Bronchial epithelial cell (primary cell): Measurements from ENCODE around the gene CDC42BPG. TPM values are rescaled to one million over a fixed set of nuclear protein-coding genes. Genes with fewer than 3 reads are reported as not detected.
A peak's percentile ranks its signal among the peaks of the same experiment; 100 is the strongest.

Source experiments
- DNase-seq: peaks from one replicate; pipeline ENCODE4 v3.0.0-alpha.2; 2010; ENCODE audit warnings: low read depth
- FAIRE-seq: peaks from 2 replicates; lab custom pipeline; 2011; peaks lifted over from hg19 to GRCh38; lab: Jason Lieb, UNC
- H3K27me3 ChIP-seq: 2 replicates; pipeline ENCODE4 v1.5.1; 2011; ENCODE audit warnings: low read length; ENCODE audit not compliant: control insufficient read depth, insufficient read depth
- H3K36me3 ChIP-seq: 2 replicates; pipeline ENCODE4 v1.5.1; 2011; ENCODE audit warnings: low read length; ENCODE audit not compliant: control insufficient read depth, insufficient read depth
- H3K4me3 ChIP-seq: 2 replicates; pipeline ENCODE4 v1.5.1; 2011; ENCODE audit warnings: mild to moderate bottlenecking, low read depth, low read length, control low read depth
- CTCF ChIP-seq: IDR thresholded peaks from 2 replicates; pipeline ENCODE4 v1.5.1; 2011; ENCODE audit warnings: mild to moderate bottlenecking, moderate library complexity, low read length, control low read depth, inconsistent platforms; ENCODE audit not compliant: insufficient read depth, severe bottlenecking
- total RNA-seq: library from RNA; depleted of rRNA; stranded (reverse); fragments of >200 nt; gene quantifications from 2 replicates; pipeline ENCODE4 v1.2.1, GENCODE V29; 2014

CDC42BPG gene
- total RNA-seq, 1 donor from 2014 or later, result 16.6 TPM

- H3K4me3 ChIP-seq, result no peak overlapping the region
Observed at GRCh38 chr11:64887234-64887756, 42.8 kb upstream of the CDC42BPG start.

GRCh38 chr11:64885367-64886286, 41.2 kb upstream of the CDC42BPG start:
- FAIRE-seq (no peak), DNase-seq (peak; percentile 78)

More at GRCh38 chr11:64887234-64887756, 42.8 kb upstream of the CDC42BPG start:
- DNase-seq (no peak), FAIRE-seq (no peak)
- Histone ChIP-seq H3K27me3 (no peaks in the 10 kb centered on the region), H3K36me3 (no peaks in the 10 kb centered on the region)
- no peak for TF ChIP-seq CTCF

GRCh38 chr11:64884019-64884418, 39.6 kb upstream of the CDC42BPG start:
- no peak for TF ChIP-seq CTCF
- DNase-seq, result no peak
- Histone ChIP-seq H3K36me3 (no peaks in the 10 kb centered on the region), H3K27me3 (no peaks in the 10 kb centered on the region), H3K4me3 (no peak overlapping the region)
- FAIRE-seq, result no peak

More at GRCh38 chr11:64885367-64886286, 41.2 kb upstream of the CDC42BPG start:
- TF ChIP-seq CTCF, result no peak
- no peak overlapping the region for H3K4me3 ChIP-seq
- no peaks in the 10 kb centered on the region for H3K36me3 ChIP-seq
- H3K27me3 ChIP-seq, result no peaks in the 10 kb centered on the region

- FAIRE-seq, result no peak
- H3K4me3 ChIP-seq, result no peak overlapping the region
- TF ChIP-seq CTCF, result no peak
Observed at GRCh38 chr11:64883575-64883974, 39.1 kb upstream of the CDC42BPG start.

GRCh38 chr11:64882243-64882642, 37.8 kb upstream of the CDC42BPG start:
- Histone ChIP-seq H3K36me3 (no peaks in the 10 kb centered on the region), H3K4me3 (no peak overlapping the region), H3K27me3 (no peaks in the 10 kb centered on the region)
- no peak for TF ChIP-seq CTCF
- DNase-seq (no peak), FAIRE-seq (no peak)

More at GRCh38 chr11:64883575-64883974, 39.1 kb upstream of the CDC42BPG start:
- Histone ChIP-seq H3K36me3 (no peaks in the 10 kb centered on the region), H3K27me3 (no peaks in the 10 kb centered on the region)
- no peak for DNase-seq
